ENCODE results near the gene GPD2.

The GPD2 gene

GRCh38 chr2:156435718-156436496, at the start of gene GPD2:
TSS of gene GPD2 (plus strand) at chr2:156436379. CDS start at chr2:156476106, 39,727 bp downstream.
- no peak for TF ChIP-seq CTCF (conservative IDR thresholded peaks at IDR 0.05; ENCODE audit: low read length)
- peak within 1 kb of the TSS; percentile 77 for H3K4me3 ChIP-seq (ENCODE audit: low read length)
- peak; percentile 90 for DNase-seq (ENCODE audit: low read depth)

- DNase-seq (ENCODE audit: low read depth): no peak
- TF ChIP-seq CTCF (conservative IDR thresholded peaks at IDR 0.05; ENCODE audit: low read length): no peak
- no peak overlapping the region for H3K4me3 ChIP-seq (ENCODE audit: low read length)
Measured at GRCh38 chr2:156394033-156394741, 42.0 kb upstream of the GPD2 start.

- DNase-seq (ENCODE audit: low read depth): no peak
- no peak overlapping the region for H3K4me3 ChIP-seq (ENCODE audit: low read length)
- TF ChIP-seq CTCF (conservative IDR thresholded peaks at IDR 0.05; ENCODE audit: low read length): no peak
Measured at GRCh38 chr2:156396126-156396525, 40.1 kb upstream of the GPD2 start.

GRCh38 chr2:156397229-156397628, 39.0 kb upstream of the GPD2 start:
- no peak overlapping the region for H3K4me3 ChIP-seq (ENCODE audit: low read length)
- no peak for DNase-seq (ENCODE audit: low read depth)
- TF ChIP-seq CTCF (conservative IDR thresholded peaks at IDR 0.05; ENCODE audit: low read length): no peak

- TF ChIP-seq CTCF (conservative IDR thresholded peaks at IDR 0.05; ENCODE audit: low read length): no peak
- no peak for DNase-seq (ENCODE audit: low read depth)
- no peak overlapping the region for H3K4me3 ChIP-seq (ENCODE audit: low read length)
Measured at GRCh38 chr2:156398176-156398575, 38.0 kb upstream of the GPD2 start.

GRCh38 chr2:156399224-156399949, 36.8 kb upstream of the GPD2 start:
- peak overlapping the region; percentile 70 for H3K4me3 ChIP-seq (ENCODE audit: low read length)
- DNase-seq (ENCODE audit: low read depth): peak; percentile 59
- no peak for TF ChIP-seq CTCF (conservative IDR thresholded peaks at IDR 0.05; ENCODE audit: low read length)

Data from AG10803 (cell line).